ENCODE data around the gene KLHL29. TPM values are rescaled to one million over a fixed set of nuclear protein-coding genes. Genes with fewer than 3 reads are reported as not detected.

KLHL29 gene
- total RNA-seq, 4 donors from 2014 or later, result 10.1 to 27.3 (median 15.7) TPM

DNA sequence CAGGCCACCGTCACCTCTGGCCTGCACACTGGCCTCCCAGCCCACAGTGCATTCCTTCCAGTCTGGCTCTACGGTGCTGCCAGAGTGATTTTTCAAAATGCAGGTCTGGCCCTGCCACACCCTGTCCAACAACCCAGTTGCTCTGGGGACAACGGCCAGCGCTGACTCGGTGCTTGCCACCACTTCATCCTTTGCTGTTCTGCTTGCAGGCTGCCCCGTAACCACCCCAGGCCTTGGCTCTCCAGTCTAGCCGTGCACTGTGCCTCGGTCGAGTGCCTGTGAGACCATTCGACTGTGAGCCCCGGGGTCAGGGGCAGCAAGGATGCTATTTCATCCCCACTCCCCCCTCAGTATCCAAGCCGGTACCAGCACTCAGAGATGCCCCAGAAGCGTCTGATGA lies 262.6 kb downstream of the KLHL29 start:
- TF ChIP-seq, protein P1, sequence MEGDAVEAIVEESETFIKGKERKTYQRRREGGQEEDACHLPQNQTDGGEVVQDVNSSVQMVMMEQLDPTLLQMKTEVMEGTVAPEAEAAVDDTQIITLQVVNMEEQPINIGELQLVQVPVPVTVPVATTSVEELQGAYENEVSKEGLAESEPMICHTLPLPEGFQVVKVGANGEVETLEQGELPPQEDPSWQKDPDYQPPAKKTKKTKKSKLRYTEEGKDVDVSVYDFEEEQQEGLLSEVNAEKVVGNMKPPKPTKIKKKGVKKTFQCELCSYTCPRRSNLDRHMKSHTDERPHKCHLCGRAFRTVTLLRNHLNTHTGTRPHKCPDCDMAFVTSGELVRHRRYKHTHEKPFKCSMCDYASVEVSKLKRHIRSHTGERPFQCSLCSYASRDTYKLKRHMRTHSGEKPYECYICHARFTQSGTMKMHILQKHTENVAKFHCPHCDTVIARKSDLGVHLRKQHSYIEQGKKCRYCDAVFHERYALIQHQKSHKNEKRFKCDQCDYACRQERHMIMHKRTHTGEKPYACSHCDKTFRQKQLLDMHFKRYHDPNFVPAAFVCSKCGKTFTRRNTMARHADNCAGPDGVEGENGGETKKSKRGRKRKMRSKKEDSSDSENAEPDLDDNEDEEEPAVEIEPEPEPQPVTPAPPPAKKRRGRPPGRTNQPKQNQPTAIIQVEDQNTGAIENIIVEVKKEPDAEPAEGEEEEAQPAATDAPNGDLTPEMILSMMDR (IDR thresholded peaks at IDR 0.05), result no peak
- TF ChIP-seq POLR2A (IDR thresholded peaks at IDR 0.05), result no peak
- WGBS, 2 donors, result 92 to 95% methylated on average over 12 to 13 of the region's 13 CpGs
- intact Hi-C loops (cut with DNase I; ENCODE audit: low total_unique reads), result no loop called here
- DNase-seq (ENCODE audit: low spot score in 2 of 2), result no peak
- H3K4me3 ChIP-seq (ENCODE audit: low read depth, poor library complexity, severe bottlenecking), result no peak overlapping the region

DNA sequence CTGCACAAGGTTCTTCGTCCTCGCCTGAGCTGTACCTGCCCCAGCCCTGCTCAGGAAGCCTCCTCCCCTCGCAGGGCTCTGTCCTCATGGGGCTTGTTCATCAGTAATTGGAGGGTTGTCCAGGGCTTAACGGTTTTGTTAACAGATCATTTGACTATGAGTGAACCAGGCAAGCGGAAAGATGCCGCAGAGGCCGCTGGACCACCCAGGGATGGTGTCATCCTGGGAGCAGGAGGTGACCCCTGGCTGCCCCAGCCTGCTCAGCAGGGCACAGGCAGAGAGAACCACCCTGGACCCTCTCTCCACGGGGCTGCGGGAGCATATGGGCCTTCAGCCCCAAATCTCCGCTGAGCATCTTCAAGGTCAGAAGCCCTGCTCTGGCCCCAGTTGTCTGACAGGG lies 264.3 kb downstream of the KLHL29 start:
- intact Hi-C loops (cut with DNase I; ENCODE audit: low total_unique reads), result no loop called here
- WGBS, 2 donors, result 91 to 92% methylated on average over 7 to 10 of the region's 10 CpGs
- no peak overlapping the region for H3K4me3 ChIP-seq (ENCODE audit: low read depth, poor library complexity, severe bottlenecking)
- DNase-seq (ENCODE audit: low spot score in 2 of 2), result no peak
- TF ChIP-seq, protein P1 (IDR thresholded peaks at IDR 0.05), result no peak

DNA sequence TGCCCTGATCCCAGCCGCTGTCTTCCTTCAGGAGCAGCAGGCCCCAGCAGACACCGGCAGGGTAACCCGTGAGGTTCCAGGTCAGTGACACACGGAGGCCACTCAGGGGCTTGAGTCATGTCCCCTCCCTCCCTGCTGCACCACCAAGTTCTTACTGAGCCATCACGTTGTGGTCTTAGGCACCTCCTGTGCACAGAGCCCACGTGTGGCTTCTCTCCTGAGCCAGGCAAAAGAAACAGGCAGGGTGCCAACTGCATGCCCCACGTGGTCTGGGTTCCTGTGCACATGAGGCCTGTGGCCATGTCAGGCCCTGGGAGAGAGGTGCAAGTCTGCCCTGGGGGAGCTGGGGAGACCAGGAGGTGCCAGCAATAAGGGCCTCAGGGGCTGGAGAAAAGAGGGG lies 264.8 kb downstream of the KLHL29 start:
- DNase-seq (ENCODE audit: low spot score in 2 of 2), result no peak
- intact Hi-C loops (cut with DNase I; ENCODE audit: low total_unique reads), result no loop called here
- no peak for TF ChIP-seq POLR2A (IDR thresholded peaks at IDR 0.05)
- TF ChIP-seq, protein P1 (IDR thresholded peaks at IDR 0.05), result no peak
- 67 to 75% methylated on average over 6 to 7 of the region's 7 CpGs for whole genome bisulfite sequencing, 2 donors
- no peak overlapping the region for H3K4me3 ChIP-seq (ENCODE audit: low read depth, poor library complexity, severe bottlenecking)

DNA sequence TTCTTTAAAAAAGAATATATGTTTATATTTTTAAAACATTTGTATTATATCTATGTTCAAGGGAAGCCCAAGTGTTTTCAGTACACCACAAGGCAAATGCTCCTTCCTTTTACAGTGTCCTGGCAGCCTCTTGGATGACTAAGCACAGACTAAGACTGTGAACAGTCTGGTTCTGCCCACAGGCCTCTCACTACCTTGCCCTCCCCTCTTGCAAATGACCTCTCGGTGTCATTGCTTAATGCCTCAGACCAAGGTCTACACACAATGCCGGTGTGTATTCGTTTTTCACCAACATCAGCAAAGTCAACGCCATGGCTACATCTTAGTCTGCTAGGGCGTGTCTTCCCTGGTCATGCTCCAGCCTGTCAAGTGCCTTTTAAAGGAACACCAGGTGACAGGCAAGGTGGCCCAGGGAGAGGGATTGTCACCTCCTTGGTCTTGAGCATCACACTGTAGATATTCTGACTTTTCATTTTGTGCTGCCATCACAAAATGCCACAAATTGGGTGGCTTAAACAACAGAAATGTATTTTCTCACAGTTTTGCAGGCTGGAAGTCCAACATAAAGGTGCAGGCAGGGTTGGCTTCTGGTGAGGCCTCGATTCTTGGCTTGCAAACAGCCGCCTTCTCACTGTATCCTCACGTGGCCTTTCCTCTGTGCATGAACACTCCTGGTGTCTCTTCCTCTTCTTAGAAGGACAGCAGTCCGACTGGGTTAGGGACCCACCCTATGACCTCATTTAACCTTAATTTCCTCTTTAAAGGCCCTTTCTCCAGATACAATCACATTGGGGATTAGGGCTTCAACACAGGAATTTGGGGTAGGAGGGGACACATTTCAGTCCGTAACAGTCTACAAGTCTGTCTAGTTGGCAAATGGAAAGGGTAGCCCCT lies 266.5 kb downstream of the KLHL29 start:
- 69 to 82% methylated on average over 10 of the region's 10 CpGs for WGBS, 2 donors
- no peak for TF ChIP-seq POLR2A (IDR thresholded peaks at IDR 0.05)
- intact Hi-C loops (cut with DNase I; ENCODE audit: low total_unique reads), result no loop called here

DNA sequence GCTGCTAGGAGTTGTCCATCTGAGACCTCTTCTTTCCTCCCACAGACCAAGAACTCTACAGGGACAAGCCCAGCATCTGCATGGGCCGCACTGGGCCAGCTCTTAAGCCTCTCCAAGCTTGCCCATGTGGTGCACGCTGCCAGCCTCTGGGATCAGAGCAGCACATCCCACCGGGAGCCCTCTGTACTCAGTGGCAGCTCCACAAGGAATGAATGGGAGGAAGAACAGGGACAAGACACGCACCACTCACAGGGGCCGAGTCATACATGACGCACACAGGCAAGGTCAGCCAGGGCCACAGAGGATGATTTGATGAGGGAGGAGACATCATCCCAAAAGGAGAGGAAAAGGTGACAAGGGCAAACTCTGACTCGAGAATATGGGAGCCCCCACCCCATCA lies 268.3 kb downstream of the KLHL29 start:
- TF ChIP-seq POLR2A (IDR thresholded peaks at IDR 0.05), result no peak
- TF ChIP-seq, protein P1 (IDR thresholded peaks at IDR 0.05), result no peak
- intact Hi-C loops (cut with DNase I; ENCODE audit: low total_unique reads), result no loop called here
- DNase-seq (ENCODE audit: low spot score in 2 of 2), result no peak
- H3K4me3 ChIP-seq (ENCODE audit: low read depth, poor library complexity, severe bottlenecking), result no peak overlapping the region
- 78 to 87% methylated on average over 7 of the region's 7 CpGs for WGBS, 2 donors

More for the DNA sequence above, 266.5 kb downstream of the KLHL29 start:
- no peak overlapping the region for H3K4me3 ChIP-seq (ENCODE audit: low read depth, poor library complexity, severe bottlenecking)
- no peak for DNase-seq (ENCODE audit: low spot score in 2 of 2)

DNA sequence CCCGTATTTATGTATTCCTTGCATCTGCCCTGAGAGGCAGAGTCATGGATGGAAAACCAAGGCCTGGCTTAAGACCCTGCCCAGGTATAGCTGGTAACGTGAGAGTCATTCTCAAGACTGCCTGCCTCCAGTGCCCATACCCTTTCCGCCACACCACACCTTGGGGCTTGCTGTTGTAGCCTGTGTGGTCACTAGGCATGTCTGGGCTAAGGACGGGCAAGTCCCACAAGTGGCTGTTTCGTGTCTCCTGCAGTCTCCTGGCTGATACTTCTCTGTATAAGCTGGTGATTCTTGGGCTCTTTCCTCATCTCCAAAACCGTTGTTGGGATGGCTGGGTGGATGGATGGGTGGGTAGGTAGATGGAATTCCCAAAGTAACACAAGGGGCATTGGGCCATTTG lies 269.8 kb downstream of the KLHL29 start:
- no peak for DNase-seq (ENCODE audit: low spot score in 2 of 2)
- intact Hi-C loops (cut with DNase I; ENCODE audit: low total_unique reads), result no loop called here
- no peak overlapping the region for H3K4me3 ChIP-seq (ENCODE audit: low read depth, poor library complexity, severe bottlenecking)
- WGBS, 2 donors, result 90 to 92% methylated on average over 6 of the region's 6 CpGs
- TF ChIP-seq POLR2A (IDR thresholded peaks at IDR 0.05), result no peak
